ENCODE data around the gene SH3GL3. TPM values are rescaled to one million over a fixed set of nuclear protein-coding genes. Genes with fewer than 3 reads are reported as not detected.
A peak's percentile ranks its signal among the peaks of the same experiment; 100 is the strongest.

The SH3GL3 gene
- 0.14 TPM in 1 of 2 replicates, not detected in the other for total RNA-seq

- Mint-ChIP-seq H3K36me3 (ENCODE audit: low read depth) (no peaks in the 10 kb centered on the region), H3K4me3 (ENCODE audit: low read depth) (peak within 1 kb of the TSS; percentile 77), H3K27me3 (ENCODE audit: low read depth) (peaks cover 41% of the 10 kb centered on the region), H3K4me1 (ENCODE audit: low read depth) (peaks cover 6% of the 10 kb centered on the region), H3K27ac (no peak within 1 kb of the TSS), H3K9me3 (no peaks in the 10 kb centered on the region)
- DNase-seq (ENCODE audit: low spot score) = peak; percentile 62
- intact Hi-C loops (cut with micrococcal nuclease) = no loop called here
Observed at GRCh38 chr15:83446904-83447709, at the start of gene SH3GL3. Gene SH3GL3, plus strand, starts transcription at chr15:83447341. Its CDS starts 193 bp downstream, at chr15:83447534.

GRCh38 chr15:83398626-83399025, 48.5 kb upstream of the SH3GL3 start:
- Mint-ChIP-seq H3K27me3 (ENCODE audit: low read depth) (peaks cover 5% of the 10 kb centered on the region), H3K36me3 (ENCODE audit: low read depth) (no peaks in the 10 kb centered on the region), H3K4me3 (ENCODE audit: low read depth) (no peak overlapping the region), H3K27ac (no peak overlapping the region), H3K9me3 (no peaks in the 10 kb centered on the region), H3K4me1 (ENCODE audit: low read depth) (no peaks in the 10 kb centered on the region)
- intact Hi-C loops (cut with micrococcal nuclease) = no loop called here
- DNase-seq (ENCODE audit: low spot score) = no peak

- intact Hi-C loops (cut with micrococcal nuclease) = no loop called here
- Mint-ChIP-seq H3K9me3 (no peaks in the 10 kb centered on the region), H3K4me1 (ENCODE audit: low read depth) (no peaks in the 10 kb centered on the region), H3K27ac (no peak overlapping the region), H3K36me3 (ENCODE audit: low read depth) (no peaks in the 10 kb centered on the region), H3K27me3 (ENCODE audit: low read depth) (peaks cover 3% of the 10 kb centered on the region), H3K4me3 (ENCODE audit: low read depth) (no peak overlapping the region)
- no peak for DNase-seq (ENCODE audit: low spot score)
Observed at GRCh38 chr15:83404121-83404520, 43.0 kb upstream of the SH3GL3 start.

- Mint-ChIP-seq H3K4me1 (ENCODE audit: low read depth) (no peaks in the 10 kb centered on the region), H3K27me3 (ENCODE audit: low read depth) (peaks cover 3% of the 10 kb centered on the region)
- intact Hi-C loops (cut with micrococcal nuclease) = no loop called here
Observed at GRCh38 chr15:83410532-83410931, 36.6 kb upstream of the SH3GL3 start.

GRCh38 chr15:83413054-83413719, 34.0 kb upstream of the SH3GL3 start:
- Mint-ChIP-seq H3K9me3 (no peaks in the 10 kb centered on the region), H3K4me3 (ENCODE audit: low read depth) (no peak overlapping the region), H3K36me3 (ENCODE audit: low read depth) (no peaks in the 10 kb centered on the region), H3K27me3 (ENCODE audit: low read depth) (no peaks in the 10 kb centered on the region), H3K27ac (no peak overlapping the region), H3K4me1 (ENCODE audit: low read depth) (no peaks in the 10 kb centered on the region)
- intact Hi-C loops (cut with micrococcal nuclease) = no loop called here
- DNase-seq (ENCODE audit: low spot score) = no peak

More at GRCh38 chr15:83410532-83410931, 36.6 kb upstream of the SH3GL3 start:
- Mint-ChIP-seq H3K9me3 (no peaks in the 10 kb centered on the region), H3K4me3 (ENCODE audit: low read depth) (no peak overlapping the region), H3K27ac (no peak overlapping the region), H3K36me3 (ENCODE audit: low read depth) (no peaks in the 10 kb centered on the region)
- DNase-seq (ENCODE audit: low spot score) = no peak

- no peak for DNase-seq (ENCODE audit: low spot score)
- no peaks in the 10 kb centered on the region for H3K9me3 Mint-ChIP-seq
- H3K36me3 Mint-ChIP-seq (ENCODE audit: low read depth) = no peaks in the 10 kb centered on the region
- H3K27me3 Mint-ChIP-seq (ENCODE audit: low read depth) = peaks cover 2% of the 10 kb centered on the region
- no peak overlapping the region for H3K4me3 Mint-ChIP-seq (ENCODE audit: low read depth)
- no peaks in the 10 kb centered on the region for H3K4me1 Mint-ChIP-seq (ENCODE audit: low read depth)
- intact Hi-C loops (cut with micrococcal nuclease) = no loop called here
- H3K27ac Mint-ChIP-seq = no peak overlapping the region
Observed at GRCh38 chr15:83422081-83422480, 25.1 kb upstream of the SH3GL3 start.

- H3K4me3 Mint-ChIP-seq (ENCODE audit: low read depth) = no peak overlapping the region
- peaks cover 2% of the 10 kb centered on the region for H3K27me3 Mint-ChIP-seq (ENCODE audit: low read depth)
- no peak overlapping the region for H3K27ac Mint-ChIP-seq
- no peaks in the 10 kb centered on the region for H3K36me3 Mint-ChIP-seq (ENCODE audit: low read depth)
- H3K9me3 Mint-ChIP-seq = no peaks in the 10 kb centered on the region
- intact Hi-C loops (cut with micrococcal nuclease) = no loop called here
- DNase-seq (ENCODE audit: low spot score) = no peak
- H3K4me1 Mint-ChIP-seq (ENCODE audit: low read depth) = no peaks in the 10 kb centered on the region
Observed at GRCh38 chr15:83422541-83422940, 24.6 kb upstream of the SH3GL3 start.

GRCh38 chr15:83424101-83424500, 23.0 kb upstream of the SH3GL3 start:
- H3K36me3 Mint-ChIP-seq (ENCODE audit: low read depth) = no peaks in the 10 kb centered on the region
- H3K27ac Mint-ChIP-seq = no peak overlapping the region

GRCh38 chr15:83430441-83430840, 16.7 kb upstream of the SH3GL3 start:
- Mint-ChIP-seq H3K36me3 (ENCODE audit: low read depth) (no peaks in the 10 kb centered on the region), H3K9me3 (no peaks in the 10 kb centered on the region), H3K4me1 (ENCODE audit: low read depth) (no peaks in the 10 kb centered on the region), H3K27ac (no peak overlapping the region), H3K4me3 (ENCODE audit: low read depth) (no peak overlapping the region), H3K27me3 (ENCODE audit: low read depth) (peaks cover 6% of the 10 kb centered on the region)
- intact Hi-C loops (cut with micrococcal nuclease) = no loop called here
- DNase-seq (ENCODE audit: low spot score) = no peak

More at GRCh38 chr15:83424101-83424500, 23.0 kb upstream of the SH3GL3 start:
- H3K27me3 Mint-ChIP-seq (ENCODE audit: low read depth) = peaks cover 2% of the 10 kb centered on the region
- no peak for DNase-seq (ENCODE audit: low spot score)
- intact Hi-C loops (cut with micrococcal nuclease) = no loop called here
- no peak overlapping the region for H3K4me3 Mint-ChIP-seq (ENCODE audit: low read depth)
- H3K4me1 Mint-ChIP-seq (ENCODE audit: low read depth) = no peaks in the 10 kb centered on the region
- H3K9me3 Mint-ChIP-seq = no peaks in the 10 kb centered on the region

GRCh38 chr15:83431521-83431920, 15.6 kb upstream of the SH3GL3 start:
- no peak overlapping the region for H3K4me3 Mint-ChIP-seq (ENCODE audit: low read depth)
- DNase-seq (ENCODE audit: low spot score) = no peak
- H3K27me3 Mint-ChIP-seq (ENCODE audit: low read depth) = peaks cover 5% of the 10 kb centered on the region
- H3K36me3 Mint-ChIP-seq (ENCODE audit: low read depth) = no peaks in the 10 kb centered on the region
- intact Hi-C loops (cut with micrococcal nuclease) = no loop called here
- H3K9me3 Mint-ChIP-seq = no peaks in the 10 kb centered on the region
- H3K27ac Mint-ChIP-seq = no peak overlapping the region
- H3K4me1 Mint-ChIP-seq (ENCODE audit: low read depth) = no peaks in the 10 kb centered on the region

- DNase-seq (ENCODE audit: low spot score) = no peak
- H3K36me3 Mint-ChIP-seq (ENCODE audit: low read depth) = no peaks in the 10 kb centered on the region
- H3K27me3 Mint-ChIP-seq (ENCODE audit: low read depth) = peaks cover 3% of the 10 kb centered on the region
- intact Hi-C loops (cut with micrococcal nuclease) = no loop called here
- H3K9me3 Mint-ChIP-seq = no peaks in the 10 kb centered on the region
- no peak overlapping the region for H3K27ac Mint-ChIP-seq
- no peaks in the 10 kb centered on the region for H3K4me1 Mint-ChIP-seq (ENCODE audit: low read depth)
- H3K4me3 Mint-ChIP-seq (ENCODE audit: low read depth) = no peak overlapping the region
Observed at GRCh38 chr15:83435202-83435601, 11.9 kb upstream of the SH3GL3 start.

GRCh38 chr15:83435782-83436181, 11.4 kb upstream of the SH3GL3 start:
- intact Hi-C loops (cut with micrococcal nuclease) = no loop called here
- H3K4me1 Mint-ChIP-seq (ENCODE audit: low read depth) = no peaks in the 10 kb centered on the region
- H3K27ac Mint-ChIP-seq = no peak overlapping the region
- peaks cover 3% of the 10 kb centered on the region for H3K27me3 Mint-ChIP-seq (ENCODE audit: low read depth)
- no peaks in the 10 kb centered on the region for H3K36me3 Mint-ChIP-seq (ENCODE audit: low read depth)
- H3K4me3 Mint-ChIP-seq (ENCODE audit: low read depth) = no peak overlapping the region
- no peaks in the 10 kb centered on the region for H3K9me3 Mint-ChIP-seq
- no peak for DNase-seq (ENCODE audit: low spot score)

- no peak overlapping the region for H3K4me3 Mint-ChIP-seq (ENCODE audit: low read depth)
- no peak overlapping the region for H3K27ac Mint-ChIP-seq
- no peaks in the 10 kb centered on the region for H3K36me3 Mint-ChIP-seq (ENCODE audit: low read depth)
- H3K9me3 Mint-ChIP-seq = no peaks in the 10 kb centered on the region
- DNase-seq (ENCODE audit: low spot score) = no peak
- H3K27me3 Mint-ChIP-seq (ENCODE audit: low read depth) = peaks cover 5% of the 10 kb centered on the region
- intact Hi-C loops (cut with micrococcal nuclease) = no loop called here
- H3K4me1 Mint-ChIP-seq (ENCODE audit: low read depth) = no peaks in the 10 kb centered on the region
Observed at GRCh38 chr15:83436513-83437158, 10.5 kb upstream of the SH3GL3 start.
